HS-5 (cell line): Measurements from ENCODE around the gene ACSF3.
"Not testable (repeated sequence)": the region's sequence is repeated elsewhere in the genome, so short reads cannot be mapped to it uniquely, and the experiment has no call there.

Experiments
- DNase-seq: peaks from one replicate; pipeline ENCODE4 v3.0.0-alpha.2; 2012; ENCODE audit warnings: low read depth

Gene ACSF3

DNA sequence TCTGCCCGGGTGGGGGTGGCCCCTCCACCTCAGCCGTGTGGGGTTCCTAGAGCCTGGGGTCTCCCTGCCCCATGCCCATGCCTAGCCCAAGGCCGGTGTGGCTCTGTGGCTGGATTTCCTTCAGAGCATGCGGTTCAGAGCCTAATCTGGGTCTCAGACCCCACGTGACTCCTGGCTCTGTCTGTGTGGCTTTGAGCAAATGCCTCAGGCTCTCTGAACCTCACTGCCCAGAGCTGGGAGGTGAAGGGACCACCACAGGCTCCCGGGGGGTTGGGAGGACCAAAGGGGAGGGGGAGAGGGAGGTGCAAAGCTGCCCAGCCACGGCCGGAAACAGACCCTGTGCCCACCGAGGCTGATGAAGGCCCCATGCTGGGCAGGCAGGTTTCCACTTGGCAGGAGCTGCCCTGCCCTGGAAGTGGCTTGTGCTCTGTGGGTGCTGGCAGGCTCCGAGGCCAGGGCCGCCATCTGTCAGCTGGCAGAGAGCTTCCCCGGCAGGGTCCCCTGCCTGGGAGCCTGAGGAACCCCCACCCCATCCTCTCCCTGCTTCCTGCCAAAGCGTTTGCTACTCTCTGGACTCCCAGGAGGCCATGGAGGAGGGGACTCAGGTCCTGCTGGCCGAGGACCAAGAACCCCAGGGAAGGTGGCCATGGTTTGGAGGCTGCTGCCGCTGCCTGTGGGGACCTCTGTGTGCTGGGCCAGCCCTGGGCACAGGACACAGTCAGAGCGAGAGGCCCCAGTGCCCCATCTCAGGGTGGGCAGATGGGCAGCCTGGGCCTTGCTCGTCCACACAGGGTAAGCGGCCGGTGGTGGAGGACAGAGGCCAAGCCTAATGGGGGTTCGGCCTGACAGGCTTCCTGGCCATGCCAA lies 81.9 kb downstream of the ACSF3 start:
- no peak for DNase-seq

DNA sequence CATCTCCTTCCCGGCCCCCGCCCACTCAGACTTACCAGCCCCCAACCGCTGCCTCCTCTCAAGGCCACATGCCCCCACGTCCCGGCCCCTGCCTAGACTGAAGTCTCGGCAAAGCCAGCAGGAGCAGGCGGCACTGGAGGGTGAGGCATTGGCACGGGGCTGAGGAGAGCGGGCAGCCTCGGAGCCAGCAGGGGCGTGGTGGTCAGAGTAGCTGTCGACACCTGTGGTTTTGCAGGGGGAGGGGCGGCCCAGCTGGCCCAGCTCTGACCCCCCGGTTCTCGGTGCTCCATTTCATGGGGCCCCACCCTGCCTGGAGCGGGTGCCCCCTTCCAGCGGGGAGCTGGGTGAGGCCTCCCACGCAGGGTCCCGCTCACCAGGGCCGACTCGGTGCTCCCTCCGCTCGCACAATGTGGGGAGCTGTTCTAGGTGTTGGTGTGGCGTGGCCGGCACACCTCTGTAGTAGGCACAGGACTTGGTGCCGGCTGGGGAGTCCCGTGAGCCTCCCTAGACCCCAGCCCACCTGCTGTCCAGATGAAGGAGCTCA lies 82.6 kb downstream of the ACSF3 start:
- DNase-seq: no peak

DNA sequence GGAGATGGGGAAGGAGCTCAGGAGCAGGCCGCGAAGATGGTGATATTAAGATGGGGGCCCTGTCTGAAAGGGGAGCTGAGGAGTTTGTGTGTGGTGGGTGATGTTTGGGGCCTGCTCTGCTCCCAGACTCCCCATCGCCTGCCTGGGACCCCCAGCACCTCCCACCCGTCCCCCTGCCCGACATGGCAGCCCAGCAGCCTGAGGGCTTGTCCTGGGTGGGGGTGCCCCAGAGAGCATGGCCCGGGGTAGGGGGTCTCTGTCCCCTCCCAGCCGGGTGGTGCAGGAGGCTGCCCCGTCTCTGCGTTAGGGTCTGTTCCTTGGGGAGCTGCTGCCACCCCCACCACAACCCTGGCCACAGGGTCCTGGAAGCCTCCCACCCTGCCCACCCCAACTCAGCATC lies 83.1 kb downstream of the ACSF3 start:
- no peak for DNase-seq

DNA sequence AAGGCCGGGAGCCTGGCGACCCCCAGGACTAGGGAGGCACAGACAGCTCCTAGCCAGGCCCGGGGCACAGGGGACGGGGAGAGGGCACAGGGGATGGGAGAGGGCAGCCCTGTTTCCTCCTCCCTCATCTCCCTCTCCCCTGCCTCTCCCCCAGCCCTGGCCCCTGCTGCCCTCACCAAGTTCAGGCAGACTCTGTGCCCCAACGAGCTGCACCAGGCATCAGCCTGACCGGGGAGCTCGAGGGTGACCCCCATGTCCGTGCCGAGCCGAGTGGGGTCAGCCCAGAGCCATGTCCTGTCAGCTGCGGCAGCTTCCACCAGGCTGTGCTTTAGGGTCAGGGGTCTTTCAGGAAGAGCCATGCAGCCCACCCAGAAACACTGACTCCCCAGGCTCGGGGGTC lies 83.8 kb downstream of the ACSF3 start:
- DNase-seq: no peak

DNA sequence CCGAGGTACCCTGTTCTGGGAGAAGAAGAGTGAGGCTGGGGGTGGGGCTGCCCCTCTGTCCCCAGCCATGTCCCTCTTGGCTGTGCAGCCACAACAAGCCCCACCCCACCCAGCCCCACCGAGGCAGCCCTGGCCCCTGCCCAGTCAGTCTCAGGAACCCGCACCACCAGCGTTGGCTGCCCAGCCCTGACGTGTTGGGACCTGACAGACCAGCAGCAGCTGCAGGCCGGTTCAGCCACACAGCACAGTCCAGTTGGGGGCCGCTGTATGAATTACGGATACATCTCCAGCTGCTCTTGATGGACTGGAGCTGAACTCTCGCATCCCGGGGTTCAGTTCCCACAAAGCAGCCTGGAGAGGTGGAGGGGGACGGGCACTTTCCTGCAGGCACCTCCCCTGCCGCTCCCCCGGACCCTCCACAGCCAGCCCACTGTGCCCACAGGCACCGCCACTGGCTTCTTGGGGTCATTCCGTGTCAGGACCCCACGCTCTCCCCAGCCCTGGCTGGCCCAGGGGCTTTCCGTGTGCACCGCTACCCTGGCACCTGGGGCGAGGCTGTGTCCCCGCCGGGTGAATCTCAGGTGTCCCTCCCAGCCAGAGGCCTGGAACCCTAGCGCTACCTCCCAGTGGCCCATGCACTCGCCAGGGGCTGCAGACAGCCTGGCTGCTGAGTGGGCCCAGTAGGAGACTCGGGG lies 84.9 kb downstream of the ACSF3 start:
- DNase-seq: no peak

DNA sequence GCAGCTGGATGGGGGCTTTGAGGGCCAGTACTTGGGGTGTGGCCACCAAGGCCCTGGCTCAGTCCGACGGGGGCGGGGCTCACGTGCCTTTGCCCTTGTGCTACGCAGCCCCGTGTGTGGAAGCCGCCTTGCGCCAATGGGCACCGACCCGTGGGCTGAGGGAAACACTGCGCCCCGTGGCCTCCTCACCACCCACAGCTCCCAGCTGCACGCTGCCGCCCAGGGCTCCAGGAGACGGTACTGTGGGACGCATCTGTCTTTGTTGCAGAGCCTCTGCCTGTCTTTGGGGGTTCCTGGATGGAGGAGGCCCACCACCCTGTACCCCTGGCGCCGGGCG lies 85.5 kb downstream of the ACSF3 start:
- DNase-seq: no peak

DNA sequence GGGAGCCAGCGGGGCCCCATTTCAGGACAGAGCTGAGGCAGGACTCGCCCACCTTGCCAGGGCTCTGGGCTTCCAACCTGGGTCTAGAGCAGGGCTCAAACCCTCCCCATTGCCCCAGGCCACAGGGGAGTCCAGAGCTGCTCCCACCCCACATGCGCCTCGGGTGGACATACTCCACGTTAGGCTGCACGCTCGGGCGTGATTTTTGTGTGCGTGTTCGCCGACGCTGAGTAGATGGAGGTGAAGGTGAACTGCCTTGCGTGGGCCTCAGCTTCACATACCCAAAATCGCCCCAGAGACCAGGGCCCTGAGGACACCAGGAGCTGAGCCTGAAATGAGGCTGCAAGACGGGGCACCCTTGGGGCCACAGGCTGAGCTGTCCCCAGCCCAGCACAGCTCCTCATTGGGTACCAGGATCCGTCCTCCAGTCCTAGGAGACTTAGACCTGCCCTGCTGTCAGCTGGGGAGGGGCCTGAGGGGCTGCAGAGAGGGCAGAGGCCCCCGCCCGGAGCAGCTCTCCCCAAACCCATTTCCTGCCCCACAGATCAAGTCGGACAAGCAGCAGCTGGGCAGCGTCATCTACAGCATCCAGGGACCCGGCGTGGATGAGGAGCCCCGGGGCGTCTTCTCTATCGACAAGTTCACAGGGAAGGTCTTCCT lies 86.1 kb downstream of the ACSF3 start:
- DNase-seq: no peak

DNA sequence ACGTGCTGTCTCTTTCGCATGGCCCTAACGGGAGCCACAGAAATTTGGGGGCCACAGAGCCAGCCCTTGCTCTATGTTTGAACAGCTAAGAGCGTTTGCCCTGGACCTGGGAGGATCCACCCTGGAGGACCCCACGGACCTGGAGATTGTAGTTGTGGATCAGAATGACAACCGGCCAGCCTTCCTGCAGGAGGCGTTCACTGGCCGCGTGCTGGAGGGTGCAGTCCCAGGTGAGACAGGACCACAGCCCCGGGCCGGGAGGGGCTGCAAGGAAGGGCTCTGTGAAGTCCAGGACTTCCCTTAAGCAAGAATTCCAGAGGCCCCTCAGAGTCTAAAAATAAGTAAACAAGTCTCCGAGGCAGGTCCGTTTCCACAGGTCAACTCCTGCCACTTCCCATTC lies 89.8 kb downstream of the ACSF3 start:
- no peak for DNase-seq

DNA sequence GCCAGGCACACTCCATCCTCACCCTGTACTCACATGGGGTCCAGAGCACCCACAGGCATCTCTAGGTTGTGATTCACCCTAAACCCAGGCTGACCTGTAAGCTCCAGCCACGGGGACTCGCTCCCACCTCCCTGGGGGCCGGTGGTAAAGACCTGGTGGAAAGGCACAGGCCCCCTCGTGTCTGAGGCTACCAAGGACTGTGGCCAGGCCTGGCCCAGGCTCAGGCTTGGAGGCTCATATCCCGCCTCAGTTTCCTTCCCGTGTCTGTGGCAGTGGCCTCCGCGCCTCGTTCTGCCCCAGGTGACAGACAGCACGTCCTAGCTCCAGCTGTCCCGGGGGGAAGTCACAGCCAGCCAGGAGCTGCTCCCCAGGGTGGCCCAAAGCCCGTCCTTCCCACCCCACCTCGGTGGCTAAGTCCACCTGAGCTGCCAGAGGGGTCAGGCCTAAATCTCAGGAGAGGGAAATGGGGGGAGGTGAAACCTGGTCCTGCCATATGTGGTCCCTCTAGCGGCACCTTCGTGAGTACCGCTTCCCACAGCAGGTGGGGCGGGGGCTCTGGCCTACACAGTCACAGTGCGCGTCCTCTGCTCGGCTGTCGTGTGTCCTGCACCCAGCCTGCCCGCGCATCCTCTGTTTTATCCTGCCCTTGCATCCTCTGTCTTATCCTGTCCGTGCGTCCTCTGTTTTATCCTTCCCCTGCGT lies 90.5 kb downstream of the ACSF3 start:
- no peak for DNase-seq

DNA sequence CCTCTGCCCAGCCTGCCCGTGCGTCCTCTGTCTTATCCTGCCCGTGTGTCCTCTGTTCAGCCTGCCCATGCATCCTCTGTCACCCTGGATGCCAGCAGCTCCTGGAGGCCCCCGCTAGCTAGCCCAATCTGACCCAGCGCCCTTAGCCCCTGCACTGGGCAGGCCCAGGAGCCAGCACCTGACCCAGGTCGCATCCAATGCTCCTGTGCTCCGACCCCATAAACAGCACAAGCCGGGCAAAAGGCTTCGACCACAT lies 91.0 kb downstream of the ACSF3 start:
- DNase-seq: no peak

DNA sequence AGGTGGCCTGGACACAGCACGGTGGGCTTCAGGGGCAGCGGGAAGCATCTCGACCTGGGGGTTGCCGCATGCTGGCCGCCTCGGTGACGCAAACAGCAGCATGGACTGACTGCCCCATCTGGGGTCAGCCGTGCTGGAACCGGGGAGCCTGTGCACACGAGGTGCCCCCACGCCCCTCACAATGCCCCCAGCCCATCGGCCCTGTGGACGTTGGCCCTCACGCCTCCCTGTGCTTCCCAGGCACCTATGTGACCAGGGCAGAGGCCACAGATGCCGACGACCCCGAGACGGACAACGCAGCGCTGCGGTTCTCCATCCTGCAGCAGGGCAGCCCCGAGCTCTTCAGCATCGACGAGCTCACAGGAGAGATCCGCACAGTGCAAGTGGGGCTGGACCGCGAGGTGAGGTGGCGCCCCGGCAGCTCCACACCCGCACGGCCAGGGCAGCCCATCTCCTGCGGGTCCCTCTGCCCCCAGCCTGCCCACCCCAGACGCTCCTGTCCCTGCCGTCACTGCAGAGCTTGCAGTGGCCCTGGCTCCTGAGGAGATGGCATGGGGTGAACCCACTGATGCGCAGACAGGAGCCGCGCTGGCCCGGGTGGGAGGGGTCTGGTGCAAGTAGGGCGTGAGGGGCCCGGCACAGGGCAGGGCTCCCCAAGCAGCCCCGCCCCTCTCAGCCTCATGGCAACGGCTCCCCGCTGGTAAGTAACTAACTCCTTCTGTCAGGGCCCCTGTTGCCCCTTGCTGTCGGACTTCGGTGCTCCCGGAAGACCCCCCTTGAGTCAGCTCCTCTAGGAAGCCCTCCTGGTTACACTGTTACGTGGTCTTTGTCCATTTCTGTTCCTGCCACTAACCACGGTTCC lies 91.5 kb downstream of the ACSF3 start:
- DNase-seq: no peak

DNA sequence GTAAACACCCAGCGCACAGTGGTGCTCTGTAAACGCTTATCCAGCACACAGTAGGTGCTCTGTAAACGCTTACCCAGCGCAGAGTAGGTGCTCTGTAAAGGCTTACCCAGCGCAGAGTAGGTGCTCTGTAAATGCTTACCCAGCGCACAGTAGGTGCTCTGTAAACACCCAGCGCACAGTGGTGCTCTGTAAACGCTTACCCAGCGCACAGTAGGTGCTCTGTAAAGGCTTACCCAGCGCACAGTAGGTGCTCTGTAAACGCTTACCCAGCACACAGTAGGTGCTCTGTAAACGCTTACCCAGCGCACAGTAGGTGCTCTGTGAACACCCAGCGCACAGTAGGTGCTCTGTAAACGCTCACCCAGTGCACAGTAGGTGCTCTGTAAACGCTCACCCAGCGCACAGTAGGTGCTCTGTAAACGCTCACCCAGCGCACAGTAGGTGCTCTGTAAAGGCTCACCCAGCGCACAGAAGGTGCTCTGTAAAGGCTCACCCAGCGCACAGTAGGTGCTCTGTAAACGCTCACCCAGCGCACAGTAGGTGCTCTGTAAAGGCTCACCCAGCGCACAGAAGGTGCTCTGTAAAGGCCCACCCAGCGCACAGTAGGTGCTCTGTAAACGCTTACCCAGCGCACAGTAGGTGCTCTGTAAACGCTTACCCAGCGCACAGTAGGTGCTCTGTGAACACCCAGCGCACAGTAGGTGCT lies 92.4 kb downstream of the ACSF3 start:
- not testable (repeated sequence) for DNase-seq

DNA sequence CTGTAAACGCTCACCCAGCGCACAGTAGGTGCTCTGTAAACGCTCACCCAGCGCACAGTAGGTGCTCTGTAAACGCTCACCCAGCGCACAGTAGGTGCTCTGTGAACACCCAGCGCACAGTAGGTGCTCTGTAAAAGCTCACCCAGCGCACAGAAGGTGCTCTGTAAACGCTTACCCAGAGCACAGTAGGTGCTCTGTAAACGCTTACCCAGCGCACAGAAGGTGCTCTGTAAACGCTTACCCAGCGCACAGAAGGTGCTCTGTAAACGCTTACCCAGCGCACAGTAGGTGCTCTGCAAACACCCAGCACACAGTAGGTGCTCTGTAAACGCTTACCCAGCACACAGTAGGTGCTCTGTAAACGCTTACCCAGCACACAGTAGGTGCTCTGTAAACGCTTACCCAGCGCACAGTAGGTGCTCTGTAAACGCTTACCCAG lies 93.0 kb downstream of the ACSF3 start:
- DNase-seq: not testable (repeated sequence)

DNA sequence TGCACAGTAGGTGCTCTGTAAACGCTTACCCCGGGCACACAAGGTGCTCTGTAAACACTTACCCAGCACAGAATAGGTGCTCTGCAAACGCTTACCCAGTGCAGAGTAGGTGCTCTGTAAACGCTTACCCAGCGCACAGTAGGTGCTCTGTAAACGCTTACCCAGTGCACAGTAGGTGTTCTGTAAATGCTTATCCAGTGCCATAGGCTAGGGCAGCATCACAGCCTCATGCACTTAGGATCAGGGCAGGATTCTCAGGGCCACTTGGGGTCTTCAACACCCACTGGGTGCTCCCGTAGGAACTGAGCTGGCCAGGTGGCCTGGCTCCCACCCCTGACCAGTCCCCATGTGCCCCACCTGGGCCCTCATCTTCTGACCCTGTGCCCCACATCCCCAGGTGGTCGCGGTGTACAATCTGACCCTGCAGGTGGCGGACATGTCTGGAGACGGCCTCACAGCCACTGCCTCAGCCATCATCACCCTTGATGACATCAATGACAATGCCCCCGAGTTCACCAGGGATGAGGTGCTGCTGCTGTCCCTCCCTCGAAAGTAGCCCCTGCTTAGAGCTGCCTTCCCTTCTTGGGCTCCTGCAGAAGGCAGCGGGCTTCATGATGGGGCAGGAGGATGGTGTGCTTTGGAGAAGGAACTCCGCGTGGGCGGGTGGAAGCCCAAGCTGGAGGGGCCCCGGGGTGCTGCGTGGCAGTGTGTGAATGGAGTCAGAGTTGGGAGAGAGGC lies 93.5 kb downstream of the ACSF3 start:
- no peak for DNase-seq

DNA sequence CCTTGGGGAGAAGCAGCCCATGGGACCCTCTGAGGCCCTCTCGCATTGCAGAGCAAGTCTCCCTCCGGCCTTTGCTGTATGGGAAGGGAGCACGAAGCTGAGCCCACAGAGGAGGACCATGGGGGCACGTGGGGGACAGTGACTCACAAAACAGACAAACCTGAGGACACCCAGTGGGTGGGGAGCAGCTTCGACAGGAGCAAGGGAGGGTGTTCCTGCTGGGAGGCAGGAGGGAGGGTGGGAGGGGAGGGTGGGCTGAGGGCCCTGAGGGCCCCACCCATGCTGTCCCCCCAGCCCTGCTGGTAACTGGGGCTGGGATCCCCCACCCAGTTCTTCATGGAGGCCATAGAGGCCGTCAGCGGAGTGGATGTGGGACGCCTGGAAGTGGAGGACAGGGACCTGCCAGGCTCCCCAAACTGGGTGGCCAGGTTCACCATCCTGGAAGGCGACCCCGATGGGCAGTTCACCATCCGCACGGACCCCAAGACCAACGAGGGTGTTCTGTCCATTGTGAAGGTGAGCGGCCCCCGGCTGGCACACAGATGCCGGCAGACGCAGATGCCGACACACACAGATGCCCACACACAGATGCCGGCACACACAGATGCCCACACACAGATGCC lies 94.2 kb downstream of the ACSF3 start:
- no peak for DNase-seq

DNA sequence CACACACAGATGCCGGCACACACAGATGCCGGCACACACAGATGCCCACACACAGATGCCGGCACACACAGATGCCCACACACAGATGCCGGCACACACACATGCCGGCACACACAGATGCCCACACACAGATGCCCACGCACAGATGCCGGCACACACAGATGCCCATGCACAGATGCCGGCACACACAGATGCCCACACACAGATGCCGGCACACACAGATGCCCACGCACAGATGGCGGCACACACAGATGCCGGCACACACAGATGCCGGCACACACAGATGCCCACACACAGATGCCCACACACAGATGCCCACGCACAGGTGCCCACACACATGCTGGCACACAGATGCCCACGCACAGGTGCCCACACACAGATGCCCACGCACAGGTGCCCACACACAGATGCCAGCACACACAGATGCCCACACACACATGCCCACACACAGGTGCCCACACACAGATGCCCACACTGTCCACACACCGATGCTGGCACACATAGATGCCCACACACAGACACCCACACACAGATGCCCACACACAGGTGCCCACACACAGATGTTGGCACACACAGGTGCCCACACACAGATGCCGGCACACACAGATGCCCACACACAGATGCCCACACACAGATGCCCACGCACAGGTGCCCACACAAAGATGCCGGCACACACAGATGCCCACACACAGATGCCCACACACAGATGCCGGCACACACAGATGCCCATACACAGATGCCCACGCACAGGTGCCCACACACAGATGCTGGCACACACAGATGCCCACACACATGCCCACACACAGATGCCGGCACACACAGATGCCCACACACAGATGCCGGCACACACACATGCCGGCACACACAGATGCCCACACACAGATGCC lies 95.1 kb downstream of the ACSF3 start:
- not testable (repeated sequence) for DNase-seq

DNA sequence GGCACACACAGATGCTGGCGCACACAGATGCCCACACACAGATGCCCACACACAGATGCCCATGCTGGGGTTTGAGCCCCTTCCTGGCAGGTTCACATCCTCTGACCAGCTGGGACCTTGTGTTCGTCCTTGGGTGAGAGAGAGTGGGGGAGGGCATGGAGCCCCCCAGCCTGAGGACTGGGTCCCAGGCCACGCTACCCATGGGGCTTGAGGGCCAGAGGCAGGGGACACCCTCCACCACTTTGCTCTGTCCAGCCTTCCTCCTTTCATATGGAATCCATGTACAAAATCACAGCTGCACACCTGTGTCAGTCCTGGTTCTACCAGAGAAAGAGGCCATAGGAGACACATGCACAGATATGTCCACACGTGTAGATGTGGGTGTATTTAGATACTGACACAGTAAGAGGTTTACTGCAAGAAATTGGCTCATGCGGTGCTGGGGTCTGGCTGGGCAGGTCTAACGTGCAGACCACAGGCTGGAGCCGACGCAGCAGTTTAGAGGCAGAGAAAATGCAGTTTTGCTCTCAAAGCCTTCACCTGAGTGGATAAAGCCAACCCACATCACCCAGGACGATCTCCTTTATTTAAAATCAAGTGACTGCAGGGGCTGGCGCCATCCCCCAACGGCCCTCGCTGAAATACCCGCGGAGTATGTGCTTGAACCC lies 95.8 kb downstream of the ACSF3 start:
- no peak for DNase-seq
